ENCODE results near the gene COL1A2. TPM values are rescaled to one million over a fixed set of nuclear protein-coding genes. Genes with fewer than 3 reads are reported as not detected.
A peak's percentile ranks its signal among the peaks of the same experiment; 100 is the strongest.

COL1A2 gene
- total RNA-seq, 1 experiment from 2014 or later, result 42.1 TPM

DNA sequence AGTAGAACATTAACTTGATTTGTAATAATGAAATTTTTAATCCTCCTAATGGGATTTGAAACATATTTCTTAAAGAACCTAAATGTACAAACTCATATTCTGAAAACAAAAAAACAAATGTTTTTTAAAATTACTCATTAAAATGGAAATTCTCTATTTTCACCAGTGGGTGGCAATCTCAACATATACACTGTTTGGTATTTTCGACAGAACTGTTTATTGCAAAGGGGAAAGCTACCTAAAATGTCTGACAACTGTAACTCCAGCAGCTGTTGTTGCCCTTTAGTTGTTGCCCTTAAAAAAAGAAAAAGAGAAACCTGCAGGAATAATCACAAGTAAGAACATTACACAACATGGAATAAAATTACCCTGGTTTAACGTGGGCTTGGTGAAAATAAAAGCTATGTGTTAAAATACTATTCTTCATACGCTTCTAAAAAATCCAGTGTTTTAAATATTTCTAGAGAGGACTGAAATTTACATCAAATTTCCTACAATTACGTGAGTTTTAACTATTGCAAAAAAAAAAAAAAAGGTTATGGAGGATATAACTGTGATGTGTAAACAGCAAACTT, 54.5 kb downstream of the COL1A2 start:
- WGBS (ENCODE audit: extremely low coverage, insufficient read length, low lambda C conversion rate), result no CpG with 5 or more reads among the region's 4 CpGs
- Histone ChIP-seq H3K14ac (ENCODE audit: insufficient read depth, low read length) (no peak overlapping the region), H4K5ac (ENCODE audit: insufficient read length, low read depth, low read length) (no peak overlapping the region), H2BK120ac (ENCODE audit: low read depth, low read length, poor library complexity, severe bottlenecking) (no peak overlapping the region), H3K9me3 (ENCODE audit: control insufficient read depth, low read depth, low read length) (no peaks in the 10 kb centered on the region), H3K23ac (ENCODE audit: insufficient read length, low read depth, low read length) (no peak overlapping the region), H3K79me2 (ENCODE audit: insufficient read depth, low read length) (no peaks in the 10 kb centered on the region), H3K4me2 (ENCODE audit: insufficient read depth, insufficient read length, low read length) (no peak overlapping the region), H3K9ac (ENCODE audit: extremely low read depth, insufficient read length, low read length) (no peak overlapping the region), H3T11ph (ENCODE audit: low read length) (no peak overlapping the region), H3K79me1 (ENCODE audit: insufficient read depth, low read depth, low read length, poor library complexity, severe bottlenecking) (no peaks in the 10 kb centered on the region), H2BK20ac (ENCODE audit: low read depth, low read length, poor library complexity, severe bottlenecking) (no peak overlapping the region), H4K20me1 (ENCODE audit: control insufficient read depth, insufficient read depth, insufficient read length) (no peaks in the 10 kb centered on the region), H3K27me3 (ENCODE audit: insufficient read depth, low read length) (no peaks in the 10 kb centered on the region), H3K18ac (ENCODE audit: insufficient read length, low read depth, low read length) (no peak overlapping the region), H3K27ac (ENCODE audit: insufficient read length, low read depth, low read length) (no peak overlapping the region), H3K56ac (ENCODE audit: insufficient read length, low read depth, low read length) (no peak overlapping the region), H3K4me1 (ENCODE audit: insufficient read depth, low read length) (no peaks in the 10 kb centered on the region), H2BK5ac (ENCODE audit: insufficient read length, low read length) (no peak overlapping the region), H2BK15ac (ENCODE audit: low read depth, low read length) (no peak overlapping the region), H4K8ac (replicated peaks; ENCODE audit: insufficient read length, low read depth, low read length) (no peak overlapping the region), H2BK12ac (ENCODE audit: insufficient read length, low read depth, low read length) (no peak overlapping the region), H4K91ac (ENCODE audit: insufficient read length, low read depth, low read length) (no peak overlapping the region), H2AK5ac (ENCODE audit: insufficient read length, low read length) (no peak overlapping the region), H3K23me2 (ENCODE audit: insufficient read length, low read depth, low read length, poor library complexity, severe bottlenecking) (no peaks in the 10 kb centered on the region), H3K4ac (ENCODE audit: low read depth, low read length) (no peak overlapping the region), H2AFZ (ENCODE audit: low read length) (peak overlapping the region; percentile 40)
- no peaks in the 10 kb centered on the region for H3K27me3 Mint-ChIP-seq (ENCODE audit: low read depth)
- H3K36me3 Mint-ChIP-seq (ENCODE audit: insufficient read depth in 1 of 3, low read depth in 3 of 3), result no peaks in the 10 kb centered on the region
- no peaks in the 10 kb centered on the region for H3K4me1 Mint-ChIP-seq
- no peak for DNase-seq
- TF ChIP-seq, protein P1, sequence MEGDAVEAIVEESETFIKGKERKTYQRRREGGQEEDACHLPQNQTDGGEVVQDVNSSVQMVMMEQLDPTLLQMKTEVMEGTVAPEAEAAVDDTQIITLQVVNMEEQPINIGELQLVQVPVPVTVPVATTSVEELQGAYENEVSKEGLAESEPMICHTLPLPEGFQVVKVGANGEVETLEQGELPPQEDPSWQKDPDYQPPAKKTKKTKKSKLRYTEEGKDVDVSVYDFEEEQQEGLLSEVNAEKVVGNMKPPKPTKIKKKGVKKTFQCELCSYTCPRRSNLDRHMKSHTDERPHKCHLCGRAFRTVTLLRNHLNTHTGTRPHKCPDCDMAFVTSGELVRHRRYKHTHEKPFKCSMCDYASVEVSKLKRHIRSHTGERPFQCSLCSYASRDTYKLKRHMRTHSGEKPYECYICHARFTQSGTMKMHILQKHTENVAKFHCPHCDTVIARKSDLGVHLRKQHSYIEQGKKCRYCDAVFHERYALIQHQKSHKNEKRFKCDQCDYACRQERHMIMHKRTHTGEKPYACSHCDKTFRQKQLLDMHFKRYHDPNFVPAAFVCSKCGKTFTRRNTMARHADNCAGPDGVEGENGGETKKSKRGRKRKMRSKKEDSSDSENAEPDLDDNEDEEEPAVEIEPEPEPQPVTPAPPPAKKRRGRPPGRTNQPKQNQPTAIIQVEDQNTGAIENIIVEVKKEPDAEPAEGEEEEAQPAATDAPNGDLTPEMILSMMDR (conservative IDR thresholded peaks at IDR 0.05), result peak; percentile 71
- no peaks in the 10 kb centered on the region for H3K9me3 Mint-ChIP-seq
- no peak overlapping the region; a peak in 1 of 5 replicates for H3K4me3 Mint-ChIP-seq
- no peak overlapping the region for H3K27ac Mint-ChIP-seq

Measured in H9 (cell line).